Mesenchymal stem cell (in vitro differentiated cells and primary cell): ENCODE results near the gene ZBTB16.

Source experiments
- DNase-seq: peaks from one replicate; pipeline ENCODE4 v3.0.0-alpha.2; 2013
- H2AFZ ChIP-seq: one replicate; pipeline ENCODE4 v1.6.1; 2013; ENCODE audit warnings: low read depth, mild to moderate bottlenecking, control low read depth, inconsistent platforms, low read length, moderate library complexity
- H2AK5ac ChIP-seq: 2 replicates; pipeline ENCODE4 v1.6.1; 2013; ENCODE audit warnings: low read length, moderate library complexity, mild to moderate bottlenecking, inconsistent platforms; ENCODE audit not compliant: severe bottlenecking
- H2BK120ac ChIP-seq: one replicate; pipeline ENCODE4 v1.6.1; 2013; ENCODE audit warnings: low read depth, mild to moderate bottlenecking, inconsistent platforms, low read length, moderate library complexity
- H2BK12ac ChIP-seq, 2 experiments: one replicate each; pipeline ENCODE4 v1.6.1; 2013; ENCODE audit warnings: inconsistent platforms in 2 of 2, low read length in 2 of 2, mild to moderate bottlenecking in 2 of 2, moderate library complexity in 2 of 2, control low read depth in 1 of 2
- H2BK15ac ChIP-seq: one replicate; pipeline ENCODE4 v1.6.1; 2013; ENCODE audit warnings: mild to moderate bottlenecking, low read depth, inconsistent platforms; ENCODE audit not compliant: poor library complexity, severe bottlenecking
- H2BK5ac ChIP-seq: 2 replicates; pipeline ENCODE4 v1.6.1; 2013; ENCODE audit warnings: low read depth, mild to moderate bottlenecking, low read length, control low read depth, inconsistent platforms; ENCODE audit not compliant: poor library complexity, severe bottlenecking
- H3K14ac ChIP-seq, 2 experiments: one replicate each; pipeline ENCODE4 v1.6.1; 2013; ENCODE audit warnings: inconsistent platforms in 2 of 2, low read length in 2 of 2, control low read depth in 1 of 2, mild to moderate bottlenecking in 1 of 2, moderate library complexity in 1 of 2
- H3K18ac ChIP-seq, 2 experiments: one replicate each; pipeline ENCODE4 v1.6.1; 2013; ENCODE audit warnings: inconsistent platforms in 2 of 2, low read length in 2 of 2, control low read depth in 1 of 2, low read depth in 1 of 2, mild to moderate bottlenecking in 1 of 2
- H3K23ac ChIP-seq, 2 experiments: one replicate each; pipeline ENCODE4 v1.6.1; 2013; ENCODE audit warnings: inconsistent platforms in 2 of 2, low read length in 2 of 2, mild to moderate bottlenecking in 2 of 2, moderate library complexity in 2 of 2, control low read depth in 1 of 2
- H3K27ac ChIP-seq: 2 replicates; pipeline ENCODE4 v1.5.1; 2013; ENCODE audit warnings: mild to moderate bottlenecking, moderate library complexity, low read length, control low read depth, inconsistent platforms; ENCODE audit not compliant: poor library complexity, severe bottlenecking
- H3K27me3 ChIP-seq, 2 experiments: 2 replicates each; pipeline versions ENCODE4 v1.6.1 to v1.7.0; 2013; ENCODE audit warnings: low read length in 2 of 2, mild to moderate bottlenecking in 2 of 2, moderate library complexity in 2 of 2, control low read depth in 1 of 2, inconsistent platforms in 1 of 2; ENCODE audit not compliant: control insufficient read depth in 1 of 2, insufficient read depth in 1 of 2
- H3K36me3 ChIP-seq, 2 experiments: 2 replicates each; pipeline versions ENCODE4 v1.6.1 to v1.7.0; 2013; ENCODE audit warnings: low read length in 2 of 2, control low read depth in 1 of 2, inconsistent platforms in 1 of 2, low read depth in 1 of 2, mild to moderate bottlenecking in 1 of 2; ENCODE audit not compliant: insufficient read depth in 2 of 2, control insufficient read depth in 1 of 2
- H3K4ac ChIP-seq, 2 experiments: one replicate each; pipeline ENCODE4 v1.6.1; 2013; ENCODE audit warnings: inconsistent platforms in 2 of 2, low read length in 2 of 2, mild to moderate bottlenecking in 2 of 2, moderate library complexity in 2 of 2, control low read depth in 1 of 2, low read depth in 1 of 2
- H3K4me1 ChIP-seq: 2 replicates; pipeline ENCODE4 v1.6.1; 2013; ENCODE audit warnings: low read depth, low read length, control low read depth; ENCODE audit not compliant: control insufficient read depth, insufficient read depth
- H3K4me2 ChIP-seq: 2 replicates; pipeline ENCODE4 v1.6.1; 2013; ENCODE audit warnings: low read length, mild to moderate bottlenecking, inconsistent platforms; ENCODE audit not compliant: poor library complexity, severe bottlenecking
- H3K4me3 ChIP-seq, 2 experiments: 2 replicates each; pipeline versions ENCODE4 v1.5.1 to v1.7.0; 2013; ENCODE audit warnings: low read length in 2 of 2, mild to moderate bottlenecking in 2 of 2, control low read depth in 1 of 2, low read depth in 1 of 2; ENCODE audit not compliant: insufficient read depth in 1 of 2
- H3K79me1 ChIP-seq: replicated peaks from 2 replicates; pipeline ENCODE4 v1.6.1; 2013; ENCODE audit warnings: mild to moderate bottlenecking, control low read depth, low read length, inconsistent platforms; ENCODE audit not compliant: poor library complexity, severe bottlenecking
- H3K9ac ChIP-seq: 2 replicates; pipeline ENCODE4 v1.7.0; 2013; ENCODE audit warnings: mild to moderate bottlenecking, low read length, moderate library complexity
- H3K9me3 ChIP-seq: 2 replicates; pipeline ENCODE4 v1.7.0; 2013; ENCODE audit warnings: mild to moderate bottlenecking, low read length; ENCODE audit not compliant: control insufficient read depth
- H4K8ac ChIP-seq: one replicate; pipeline ENCODE4 v1.6.1; 2013; ENCODE audit warnings: inconsistent platforms, mild to moderate bottlenecking, low read length, moderate library complexity
- H4K91ac ChIP-seq: one replicate; pipeline ENCODE4 v1.6.1; 2013; ENCODE audit warnings: mild to moderate bottlenecking, low read length, inconsistent platforms
- WGBS: methylation state at CpG from one replicate; pipeline ENCODE4 v1.1.7; 2013; ENCODE audit warnings: mixed read lengths; 5-methylcytosine and 5-hydroxymethylcytosine counted together

Gene ZBTB16

DNA sequence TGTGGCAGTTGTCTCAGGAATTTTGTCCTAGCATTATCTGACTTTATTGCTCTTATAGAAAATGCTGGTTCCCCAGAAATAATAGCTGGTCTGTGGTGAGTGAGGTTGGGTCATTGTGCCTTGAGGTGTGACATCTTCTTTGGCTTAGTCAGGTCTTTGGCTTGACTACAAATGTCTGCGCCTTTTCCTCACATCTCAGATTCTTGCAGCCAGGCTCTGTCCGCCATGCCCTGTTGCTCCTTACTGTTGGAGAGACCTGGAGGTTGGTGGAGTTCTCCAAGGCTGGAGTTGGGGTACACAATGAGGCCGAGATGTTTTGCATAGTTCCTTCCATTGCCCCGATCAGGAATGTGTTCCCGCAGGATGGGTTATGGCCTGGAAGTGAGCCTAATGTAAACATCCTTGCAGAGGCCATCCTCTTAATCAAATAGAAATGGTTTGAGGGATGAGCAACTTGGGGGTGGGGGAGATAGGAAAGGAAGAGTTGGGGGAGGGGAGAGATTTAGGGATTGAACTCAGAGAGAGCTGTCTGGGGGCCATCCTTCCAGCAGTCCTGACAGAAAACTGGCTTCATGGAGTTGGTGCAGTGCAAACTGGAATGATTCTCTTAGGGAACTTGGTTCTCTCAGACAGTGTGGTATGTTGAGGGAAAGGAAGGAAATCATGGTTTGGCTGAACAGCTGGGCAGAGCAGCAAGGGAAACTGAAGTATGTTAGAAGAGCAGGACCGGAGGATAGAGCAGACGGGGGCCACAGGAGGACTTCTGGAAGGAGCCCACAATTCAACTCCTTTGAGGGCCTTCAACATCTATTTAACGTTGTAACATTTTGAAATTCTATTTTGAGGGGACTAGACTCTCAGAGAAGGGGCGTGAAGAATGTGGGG, 49.9 kb downstream of the ZBTB16 start:
- H3K9me3 ChIP-seq: no peaks in the 10 kb centered on the region
- H3K4me3 ChIP-seq: no peak overlapping the region
- H3K14ac ChIP-seq: no peak overlapping the region
- H2BK5ac ChIP-seq: no peak overlapping the region
- H3K4me1 ChIP-seq: no peaks in the 10 kb centered on the region
- H2AFZ ChIP-seq: no peak overlapping the region
- H2AK5ac ChIP-seq: no peak overlapping the region
- H2BK120ac ChIP-seq: no peak overlapping the region
- no peaks in the 10 kb centered on the region for H3K36me3 ChIP-seq
- no peak overlapping the region for H4K91ac ChIP-seq
- WGBS: 65% methylated on average over 8 of the region's 9 CpGs
- H4K8ac ChIP-seq: no peak overlapping the region
- DNase-seq: peak; percentile 6
- H3K23ac ChIP-seq: no peak overlapping the region
- H3K4me2 ChIP-seq: no peak overlapping the region
- peaks cover 34 to 72% of the 10 kb centered on the region in 2 experiments for H3K27me3 ChIP-seq
- H3K4ac ChIP-seq: peak overlapping the region in 1 of 2 experiments; percentile 68
- H3K27ac ChIP-seq: no peak overlapping the region
- peak overlapping the region; percentile 92 for H2BK15ac ChIP-seq
- no peaks in the 10 kb centered on the region for H3K79me1 ChIP-seq
- H3K18ac ChIP-seq: peak overlapping the region in 1 of 2 experiments; percentile 81
- H3K9ac ChIP-seq: no peak overlapping the region
- H2BK12ac ChIP-seq: peak overlapping the region in 1 of 2 experiments; percentile 78

DNA sequence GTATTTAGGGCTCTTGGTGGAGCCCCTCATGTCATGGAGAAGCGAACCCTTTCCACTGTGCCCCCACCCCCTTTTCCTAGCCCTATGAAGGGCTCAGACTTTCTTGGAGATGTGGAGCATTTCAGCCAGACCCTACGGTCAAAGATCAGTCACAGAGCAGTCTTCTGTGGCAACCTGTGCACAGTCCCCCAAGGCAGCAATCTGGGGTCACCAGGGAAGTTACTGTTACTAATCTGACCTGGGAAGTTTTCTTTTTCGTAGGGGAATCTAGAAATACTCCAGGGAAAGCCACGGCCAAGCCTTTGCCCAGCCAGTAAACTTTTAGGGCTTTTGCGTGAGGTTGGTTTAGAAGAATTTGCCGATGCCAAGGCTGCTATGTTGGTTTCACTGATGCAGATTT, 50.6 kb downstream of the ZBTB16 start:
- Histone ChIP-seq H2BK5ac (no peak overlapping the region), H3K4me1 (no peaks in the 10 kb centered on the region), H3K9me3 (no peaks in the 10 kb centered on the region), H3K23ac (no peak overlapping the region), H3K4ac (no peak overlapping the region), H2BK120ac (no peak overlapping the region), H3K4me2 (no peak overlapping the region), H2AK5ac (no peak overlapping the region), H2AFZ (no peak overlapping the region), H2BK15ac (peak overlapping the region; percentile 92), H2BK12ac (peak overlapping the region in 1 of 2 experiments; percentile 78), H3K14ac (no peak overlapping the region), H3K18ac (peak overlapping the region in 1 of 2 experiments; percentile 81), H4K91ac (peak overlapping the region; percentile 68), H3K79me1 (no peaks in the 10 kb centered on the region), H3K27ac (no peak overlapping the region), H4K8ac (no peak overlapping the region), H3K4me3 (no peak overlapping the region), H3K27me3 (peaks cover 32 to 74% of the 10 kb centered on the region in 2 experiments), H3K9ac (no peak overlapping the region), H3K36me3 (no peaks in the 10 kb centered on the region)
- no peak for DNase-seq
- WGBS: 95% methylated on average over 6 of the region's 6 CpGs

DNA sequence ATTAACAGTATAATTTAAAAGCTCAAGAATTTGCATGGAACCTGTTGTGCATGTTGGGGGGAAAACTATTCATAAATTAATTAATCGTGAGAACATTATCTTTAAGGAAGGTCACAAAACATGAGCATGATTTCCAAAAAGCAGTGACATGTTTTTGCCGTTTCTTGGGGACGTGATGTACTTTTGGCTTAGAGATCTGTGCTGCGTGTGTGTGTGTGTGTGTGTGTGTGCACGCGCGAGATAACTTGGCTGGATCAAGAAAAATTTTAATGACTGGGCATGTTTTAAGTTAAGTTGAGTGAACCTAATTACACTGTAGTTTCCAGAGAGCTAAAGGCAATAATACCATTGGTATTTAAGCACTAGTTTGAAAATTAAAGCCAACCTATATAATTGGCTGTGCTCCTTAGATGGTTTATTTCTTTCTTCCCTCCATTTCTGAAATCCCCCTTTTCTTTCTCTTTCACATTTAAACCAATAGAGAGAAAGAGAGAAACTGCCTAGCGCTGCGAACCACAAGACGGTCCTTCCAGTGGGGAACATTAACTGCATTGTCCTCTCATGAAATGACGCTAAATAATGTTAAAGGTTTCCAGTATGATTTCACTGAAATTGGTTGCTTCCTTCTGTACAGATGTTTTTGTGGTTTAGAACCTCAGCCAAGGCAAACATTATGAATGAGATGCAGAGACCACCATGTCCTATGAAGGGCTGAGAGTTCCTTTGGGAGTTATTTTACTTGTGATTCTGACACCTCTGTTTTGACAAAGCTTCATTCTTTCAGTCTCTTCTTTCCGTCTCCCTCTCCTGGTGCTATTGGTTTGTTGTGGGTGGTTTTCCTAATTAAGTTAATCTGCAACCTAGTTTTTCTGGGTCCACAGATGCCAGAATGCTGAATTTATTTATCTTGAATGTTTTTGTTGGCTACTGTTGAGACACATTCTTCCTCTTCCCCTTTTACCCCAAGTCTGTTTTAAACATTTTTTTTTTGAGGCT, 51.7 kb downstream of the ZBTB16 start:
- H2BK5ac ChIP-seq: no peak overlapping the region
- no peak overlapping the region for H2BK15ac ChIP-seq
- no peak overlapping the region for H3K14ac ChIP-seq
- H2BK120ac ChIP-seq: no peak overlapping the region
- no peak overlapping the region for H2AK5ac ChIP-seq
- H3K79me1 ChIP-seq: no peaks in the 10 kb centered on the region
- H3K4me1 ChIP-seq: no peaks in the 10 kb centered on the region
- H4K8ac ChIP-seq: no peak overlapping the region
- H4K91ac ChIP-seq: no peak overlapping the region
- no peaks in the 10 kb centered on the region for H3K9me3 ChIP-seq
- 80% methylated on average over 11 of the region's 12 CpGs for WGBS
- no peak overlapping the region for H3K4me2 ChIP-seq
- H3K4me3 ChIP-seq: peak overlapping the region in 1 of 2 experiments; percentile 1
- peaks cover 43 to 77% of the 10 kb centered on the region in 2 experiments for H3K27me3 ChIP-seq
- no peak overlapping the region for H3K18ac ChIP-seq
- DNase-seq: peak; percentile 21
- no peak overlapping the region for H2BK12ac ChIP-seq
- no peak overlapping the region for H3K9ac ChIP-seq
- H3K4ac ChIP-seq: no peak overlapping the region
- no peak overlapping the region for H3K27ac ChIP-seq
- no peaks in the 10 kb centered on the region for H3K36me3 ChIP-seq
- H3K23ac ChIP-seq: no peak overlapping the region
- H2AFZ ChIP-seq: no peak overlapping the region
